HepG2 (cell line): ENCODE measurements around the gene MACROH2A1. TPM values are rescaled to one million over a fixed set of nuclear protein-coding genes. Genes with fewer than 3 reads are reported as not detected.
A peak's percentile ranks its signal among the peaks of the same experiment; 100 is the strongest.

ENCODE experiments used
- MATR3 ChIP-seq: sonication (generic); formaldehyde crosslinking; IDR thresholded peaks from 2 replicates; pipeline ENCODE4 v1.4.0; 2020; ENCODE audit warnings: missing genetic modification reagents
- SNRNP70 ChIP-seq: fragments of 200-400 bp; formaldehyde crosslinking; IDR thresholded peaks from 2 replicates; pipeline ENCODE4 v1.6.1; 2017; ENCODE audit warnings: mild to moderate bottlenecking, low read depth, low read length, moderate library complexity
- SP140L ChIP-seq: sonication (generic); formaldehyde crosslinking; IDR thresholded peaks from 2 replicates; pipeline ENCODE4 v1.4.0; 2020; ENCODE audit warnings: missing genetic modification reagents, borderline replicate concordance
- TMF1 ChIP-seq: sonication (generic); formaldehyde crosslinking; IDR thresholded peaks from 2 replicates; pipeline ENCODE4 v1.8.1; 2022; ENCODE audit warnings: low read depth, missing genetic modification reagents
- ZBTB42 ChIP-seq: sonication (generic); formaldehyde crosslinking; IDR thresholded peaks from 2 replicates; pipeline ENCODE4 v1.5.0; 2020; ENCODE audit warnings: mild to moderate bottlenecking, missing genetic modification reagents
- ZFX ChIP-seq: sonication (generic); formaldehyde crosslinking; IDR thresholded peaks from 2 replicates; pipeline ENCODE4 v1.4.0; 2020; ENCODE audit warnings: mild to moderate bottlenecking, low read depth, missing genetic modification reagents, moderate library complexity
- ZNF567 ChIP-seq: sonication (generic); formaldehyde crosslinking; IDR thresholded peaks from 2 replicates; pipeline ENCODE4 v1.8.1; 2023; ENCODE audit warnings: mild to moderate bottlenecking, missing genetic modification reagents, borderline replicate concordance
- polyA plus RNA-seq, 8 experiments: library from polyadenylated mRNA; depleted of rRNA in 3 of 8; stranded (reverse) in 7 of 8; unstranded in 1 of 8; fragments of >200 nt; fragmentation: Illumina TruSeq in 4 of 8; extraction: Trizol in 4 of 8; gene quantifications; 2 replicates each; pipeline versions ENCODE4 v1.2.1 to v1.2.3, GENCODE V29; 2011 to 2016; ENCODE audit warnings: low read depth in 4 of 8, missing spikeins in 1 of 8, mixed read lengths in 1 of 8; ENCODE audit not compliant: insufficient read depth in 1 of 8
- total RNA-seq, 5 experiments: library from RNA; depleted of rRNA; stranded (reverse); fragments of >200 nt; fragmentation: Illumina TruSeq; extraction: Trizol; gene quantifications; 2 replicates each; pipeline ENCODE4 v1.2.3, GENCODE V29; 2016; ENCODE audit warnings: low read depth in 1 of 5
- TF ChIP-seq, protein P1 (sequence below): sonication (generic); formaldehyde crosslinking; IDR thresholded peaks from 2 replicates; pipeline ENCODE4 v1.4.0; 2020; ENCODE audit warnings: missing genetic modification reagents
- TF ChIP-seq, protein P2 (sequence below): sonication (generic); formaldehyde crosslinking; IDR thresholded peaks from 2 replicates; pipeline ENCODE4 v1.5.0; 2020; ENCODE audit warnings: missing genetic modification reagents
- TF ChIP-seq, protein P3 (sequence below): sonication (generic); formaldehyde crosslinking; IDR thresholded peaks from 2 replicates; pipeline ENCODE4 v1.4.0; 2020; ENCODE audit warnings: missing genetic modification reagents, mild to moderate bottlenecking, borderline replicate concordance
- TF ChIP-seq, protein P4 (sequence below): sonication (generic); formaldehyde crosslinking; IDR thresholded peaks from 2 replicates; pipeline ENCODE4 v1.5.0; 2020; ENCODE audit warnings: mild to moderate bottlenecking, missing genetic modification reagents, borderline replicate concordance
- TF ChIP-seq, protein P5 (sequence below): sonication (generic); formaldehyde crosslinking; IDR thresholded peaks from 2 replicates; pipeline ENCODE4 v1.5.0; 2020; ENCODE audit warnings: missing genetic modification reagents
- TF ChIP-seq, protein P6 (sequence below): sonication (generic); formaldehyde crosslinking; conservative IDR thresholded peaks from 2 replicates; pipeline ENCODE4 v1.4.0; 2020; ENCODE audit warnings: mild to moderate bottlenecking, missing genetic modification reagents, moderate library complexity

MACROH2A1 gene
- total and polyA plus RNA-seq, 2 of the 13 experiments (the other 11 are each of a cell fraction or from before 2014, with no cell fraction given) = 69.1 to 158 TPM

DNA sequence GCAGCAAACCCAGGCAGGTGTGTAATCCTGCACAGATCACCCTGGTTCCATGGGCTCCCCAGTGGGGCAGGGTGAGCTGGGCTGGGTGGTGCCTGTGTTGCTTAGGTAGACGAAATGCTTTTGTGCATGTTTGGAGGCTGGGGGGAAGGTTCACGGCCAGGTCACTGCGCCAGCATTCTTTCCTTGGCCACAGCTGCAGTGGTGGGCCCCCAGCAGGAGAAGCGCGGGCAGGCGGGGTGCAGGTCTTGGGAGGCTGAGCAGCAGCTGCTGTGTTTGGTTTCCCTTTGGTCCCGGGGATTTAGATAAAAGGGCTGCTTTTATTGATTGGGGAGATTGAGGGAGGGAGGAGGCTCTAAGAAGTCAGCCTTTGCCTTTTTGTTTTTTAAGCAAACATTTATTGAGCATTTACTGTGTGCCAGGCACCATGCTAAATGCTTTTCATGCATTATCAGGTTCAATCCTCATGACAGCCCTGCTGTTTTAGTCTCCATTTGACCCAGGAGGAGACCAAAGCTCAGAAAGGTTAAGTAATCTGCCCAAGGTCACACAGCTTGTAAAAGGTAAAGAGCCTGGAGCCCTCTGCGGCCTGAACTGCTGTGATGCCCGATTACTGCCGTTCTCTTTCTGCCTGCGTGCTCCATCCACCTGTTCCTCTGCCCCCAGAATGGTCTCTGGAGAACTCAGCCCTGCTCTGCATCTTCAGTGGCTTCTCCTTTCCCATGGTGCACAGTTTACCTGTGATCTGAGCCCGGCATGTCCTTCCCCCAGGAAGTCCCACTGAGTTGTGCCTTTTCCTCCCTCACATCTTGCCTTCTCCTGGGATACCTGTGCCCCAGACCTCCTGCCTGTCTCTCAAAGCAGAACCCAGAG is 94.4 kb downstream of the MACROH2A1 start (continued):
- TF ChIP-seq, protein P1, sequence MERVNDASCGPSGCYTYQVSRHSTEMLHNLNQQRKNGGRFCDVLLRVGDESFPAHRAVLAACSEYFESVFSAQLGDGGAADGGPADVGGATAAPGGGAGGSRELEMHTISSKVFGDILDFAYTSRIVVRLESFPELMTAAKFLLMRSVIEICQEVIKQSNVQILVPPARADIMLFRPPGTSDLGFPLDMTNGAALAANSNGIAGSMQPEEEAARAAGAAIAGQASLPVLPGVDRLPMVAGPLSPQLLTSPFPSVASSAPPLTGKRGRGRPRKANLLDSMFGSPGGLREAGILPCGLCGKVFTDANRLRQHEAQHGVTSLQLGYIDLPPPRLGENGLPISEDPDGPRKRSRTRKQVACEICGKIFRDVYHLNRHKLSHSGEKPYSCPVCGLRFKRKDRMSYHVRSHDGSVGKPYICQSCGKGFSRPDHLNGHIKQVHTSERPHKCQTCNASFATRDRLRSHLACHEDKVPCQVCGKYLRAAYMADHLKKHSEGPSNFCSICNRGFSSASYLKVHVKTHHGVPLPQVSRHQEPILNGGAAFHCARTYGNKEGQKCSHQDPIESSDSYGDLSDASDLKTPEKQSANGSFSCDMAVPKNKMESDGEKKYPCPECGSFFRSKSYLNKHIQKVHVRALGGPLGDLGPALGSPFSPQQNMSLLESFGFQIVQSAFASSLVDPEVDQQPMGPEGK = peak; percentile 96
- no peak for TF ChIP-seq MATR3 (CRISPR knock-in tag)
- no peak for TF ChIP-seq SNRNP70
- TF ChIP-seq ZFX (CRISPR knock-in tag) = peak; percentile 36; the same call in 1 of the 2 replicates
- TF ChIP-seq, protein P2, sequence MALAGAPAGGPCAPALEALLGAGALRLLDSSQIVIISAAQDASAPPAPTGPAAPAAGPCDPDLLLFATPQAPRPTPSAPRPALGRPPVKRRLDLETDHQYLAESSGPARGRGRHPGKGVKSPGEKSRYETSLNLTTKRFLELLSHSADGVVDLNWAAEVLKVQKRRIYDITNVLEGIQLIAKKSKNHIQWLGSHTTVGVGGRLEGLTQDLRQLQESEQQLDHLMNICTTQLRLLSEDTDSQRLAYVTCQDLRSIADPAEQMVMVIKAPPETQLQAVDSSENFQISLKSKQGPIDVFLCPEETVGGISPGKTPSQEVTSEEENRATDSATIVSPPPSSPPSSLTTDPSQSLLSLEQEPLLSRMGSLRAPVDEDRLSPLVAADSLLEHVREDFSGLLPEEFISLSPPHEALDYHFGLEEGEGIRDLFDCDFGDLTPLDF = no peak
- no peak for TF ChIP-seq TMF1 (CRISPR knock-in tag)
- TF ChIP-seq, protein P3, sequence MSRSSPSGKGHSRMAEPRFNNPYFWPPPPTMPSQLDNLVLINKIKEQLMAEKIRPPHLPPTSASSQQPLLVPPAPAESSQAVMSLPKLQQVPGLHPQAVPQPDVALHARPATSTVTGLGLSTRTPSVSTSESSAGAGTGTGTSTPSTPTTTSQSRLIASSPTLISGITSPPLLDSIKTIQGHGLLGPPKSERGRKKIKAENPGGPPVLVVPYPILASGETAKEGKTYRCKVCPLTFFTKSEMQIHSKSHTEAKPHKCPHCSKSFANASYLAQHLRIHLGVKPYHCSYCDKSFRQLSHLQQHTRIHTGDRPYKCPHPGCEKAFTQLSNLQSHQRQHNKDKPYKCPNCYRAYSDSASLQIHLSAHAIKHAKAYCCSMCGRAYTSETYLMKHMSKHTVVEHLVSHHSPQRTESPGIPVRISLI (CRISPR knock-in tag) = 0 out of 2 replicates have a peak, but pooled peaks have one; percentile 11
- peak; percentile 72; the same call in 1 of the 2 replicates for TF ChIP-seq ZBTB42 (CRISPR knock-in tag)
- 0 out of 2 replicates have a peak, but pooled peaks have one; percentile 47 for TF ChIP-seq ZNF567 (CRISPR knock-in tag)
- 0 out of 2 replicates have a peak, but pooled peaks have one; percentile 41 for TF ChIP-seq SP140L (CRISPR knock-in tag)
- TF ChIP-seq, protein P4, sequence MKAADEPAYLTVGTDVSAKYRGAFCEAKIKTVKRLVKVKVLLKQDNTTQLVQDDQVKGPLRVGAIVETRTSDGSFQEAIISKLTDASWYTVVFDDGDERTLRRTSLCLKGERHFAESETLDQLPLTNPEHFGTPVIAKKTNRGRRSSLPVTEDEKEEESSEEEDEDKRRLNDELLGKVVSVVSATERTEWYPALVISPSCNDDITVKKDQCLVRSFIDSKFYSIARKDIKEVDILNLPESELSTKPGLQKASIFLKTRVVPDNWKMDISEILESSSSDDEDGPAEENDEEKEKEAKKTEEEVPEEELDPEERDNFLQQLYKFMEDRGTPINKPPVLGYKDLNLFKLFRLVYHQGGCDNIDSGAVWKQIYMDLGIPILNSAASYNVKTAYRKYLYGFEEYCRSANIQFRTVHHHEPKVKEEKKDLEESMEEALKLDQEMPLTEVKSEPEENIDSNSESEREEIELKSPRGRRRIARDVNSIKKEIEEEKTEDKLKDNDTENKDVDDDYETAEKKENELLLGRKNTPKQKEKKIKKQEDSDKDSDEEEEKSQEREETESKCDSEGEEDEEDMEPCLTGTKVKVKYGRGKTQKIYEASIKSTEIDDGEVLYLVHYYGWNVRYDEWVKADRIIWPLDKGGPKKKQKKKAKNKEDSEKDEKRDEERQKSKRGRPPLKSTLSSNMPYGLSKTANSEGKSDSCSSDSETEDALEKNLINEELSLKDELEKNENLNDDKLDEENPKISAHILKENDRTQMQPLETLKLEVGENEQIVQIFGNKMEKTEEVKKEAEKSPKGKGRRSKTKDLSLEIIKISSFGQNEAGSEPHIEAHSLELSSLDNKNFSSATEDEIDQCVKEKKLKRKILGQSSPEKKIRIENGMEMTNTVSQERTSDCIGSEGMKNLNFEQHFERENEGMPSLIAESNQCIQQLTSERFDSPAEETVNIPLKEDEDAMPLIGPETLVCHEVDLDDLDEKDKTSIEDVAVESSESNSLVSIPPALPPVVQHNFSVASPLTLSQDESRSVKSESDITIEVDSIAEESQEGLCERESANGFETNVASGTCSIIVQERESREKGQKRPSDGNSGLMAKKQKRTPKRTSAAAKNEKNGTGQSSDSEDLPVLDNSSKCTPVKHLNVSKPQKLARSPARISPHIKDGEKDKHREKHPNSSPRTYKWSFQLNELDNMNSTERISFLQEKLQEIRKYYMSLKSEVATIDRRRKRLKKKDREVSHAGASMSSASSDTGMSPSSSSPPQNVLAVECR = peak; percentile 48; the same call in 1 of the 2 replicates
- TF ChIP-seq, protein P5, sequence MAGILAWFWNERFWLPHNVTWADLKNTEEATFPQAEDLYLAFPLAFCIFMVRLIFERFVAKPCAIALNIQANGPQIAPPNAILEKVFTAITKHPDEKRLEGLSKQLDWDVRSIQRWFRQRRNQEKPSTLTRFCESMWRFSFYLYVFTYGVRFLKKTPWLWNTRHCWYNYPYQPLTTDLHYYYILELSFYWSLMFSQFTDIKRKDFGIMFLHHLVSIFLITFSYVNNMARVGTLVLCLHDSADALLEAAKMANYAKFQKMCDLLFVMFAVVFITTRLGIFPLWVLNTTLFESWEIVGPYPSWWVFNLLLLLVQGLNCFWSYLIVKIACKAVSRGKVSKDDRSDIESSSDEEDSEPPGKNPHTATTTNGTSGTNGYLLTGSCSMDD (CRISPR knock-in tag) = no peak
- TF ChIP-seq, protein P6, sequence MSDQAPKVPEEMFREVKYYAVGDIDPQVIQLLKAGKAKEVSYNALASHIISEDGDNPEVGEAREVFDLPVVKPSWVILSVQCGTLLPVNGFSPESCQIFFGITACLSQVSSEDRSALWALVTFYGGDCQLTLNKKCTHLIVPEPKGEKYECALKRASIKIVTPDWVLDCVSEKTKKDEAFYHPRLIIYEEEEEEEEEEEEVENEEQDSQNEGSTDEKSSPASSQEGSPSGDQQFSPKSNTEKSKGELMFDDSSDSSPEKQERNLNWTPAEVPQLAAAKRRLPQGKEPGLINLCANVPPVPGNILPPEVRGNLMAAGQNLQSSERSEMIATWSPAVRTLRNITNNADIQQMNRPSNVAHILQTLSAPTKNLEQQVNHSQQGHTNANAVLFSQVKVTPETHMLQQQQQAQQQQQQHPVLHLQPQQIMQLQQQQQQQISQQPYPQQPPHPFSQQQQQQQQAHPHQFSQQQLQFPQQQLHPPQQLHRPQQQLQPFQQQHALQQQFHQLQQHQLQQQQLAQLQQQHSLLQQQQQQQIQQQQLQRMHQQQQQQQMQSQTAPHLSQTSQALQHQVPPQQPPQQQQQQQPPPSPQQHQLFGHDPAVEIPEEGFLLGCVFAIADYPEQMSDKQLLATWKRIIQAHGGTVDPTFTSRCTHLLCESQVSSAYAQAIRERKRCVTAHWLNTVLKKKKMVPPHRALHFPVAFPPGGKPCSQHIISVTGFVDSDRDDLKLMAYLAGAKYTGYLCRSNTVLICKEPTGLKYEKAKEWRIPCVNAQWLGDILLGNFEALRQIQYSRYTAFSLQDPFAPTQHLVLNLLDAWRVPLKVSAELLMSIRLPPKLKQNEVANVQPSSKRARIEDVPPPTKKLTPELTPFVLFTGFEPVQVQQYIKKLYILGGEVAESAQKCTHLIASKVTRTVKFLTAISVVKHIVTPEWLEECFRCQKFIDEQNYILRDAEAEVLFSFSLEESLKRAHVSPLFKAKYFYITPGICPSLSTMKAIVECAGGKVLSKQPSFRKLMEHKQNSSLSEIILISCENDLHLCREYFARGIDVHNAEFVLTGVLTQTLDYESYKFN (CRISPR knock-in tag) = peak; percentile 77
